ENCODE measurements around the gene INO80E.

The INO80E gene

GRCh38 chr16:30049871-30050270 lies 53.8 kb downstream of the INO80E start:
- Histone ChIP-seq H3K4me2 (ENCODE audit: low read depth, low read length) (no peak overlapping the region), H3K27me3 (replicated peaks; ENCODE audit: insufficient read depth, low read length) (no peaks in the 10 kb centered on the region), H3K9me2 (replicated peaks; ENCODE audit: insufficient read depth, low read length) (no peaks in the 10 kb centered on the region), H2AFZ (ENCODE audit: low read length) (no peak overlapping the region), H3K79me2 (ENCODE audit: low read length) (peaks cover 6% of the 10 kb centered on the region), H3K9ac (ENCODE audit: low read length) (no peak overlapping the region), H3K4me1 (ENCODE audit: low read length) (peaks cover 6% of the 10 kb centered on the region), H3F3A (ENCODE audit: insufficient read depth, low read length) (0 out of 2 replicates have a peak, but pooled peaks cover 3% of the 10 kb centered on the region), H3K4me3 (ENCODE audit: low read length) (no peak overlapping the region), H3K27ac (ENCODE audit: low read length) (no peak overlapping the region), H3K9me3 (replicated peaks; ENCODE audit: insufficient read depth, low read length) (no peaks in the 10 kb centered on the region), H3K36me3 (replicated peaks; ENCODE audit: insufficient read depth, low read length) (no peaks in the 10 kb centered on the region), H4K20me1 (ENCODE audit: insufficient read depth, low read length) (no peaks in the 10 kb centered on the region)
- TF ChIP-seq, protein P1, sequence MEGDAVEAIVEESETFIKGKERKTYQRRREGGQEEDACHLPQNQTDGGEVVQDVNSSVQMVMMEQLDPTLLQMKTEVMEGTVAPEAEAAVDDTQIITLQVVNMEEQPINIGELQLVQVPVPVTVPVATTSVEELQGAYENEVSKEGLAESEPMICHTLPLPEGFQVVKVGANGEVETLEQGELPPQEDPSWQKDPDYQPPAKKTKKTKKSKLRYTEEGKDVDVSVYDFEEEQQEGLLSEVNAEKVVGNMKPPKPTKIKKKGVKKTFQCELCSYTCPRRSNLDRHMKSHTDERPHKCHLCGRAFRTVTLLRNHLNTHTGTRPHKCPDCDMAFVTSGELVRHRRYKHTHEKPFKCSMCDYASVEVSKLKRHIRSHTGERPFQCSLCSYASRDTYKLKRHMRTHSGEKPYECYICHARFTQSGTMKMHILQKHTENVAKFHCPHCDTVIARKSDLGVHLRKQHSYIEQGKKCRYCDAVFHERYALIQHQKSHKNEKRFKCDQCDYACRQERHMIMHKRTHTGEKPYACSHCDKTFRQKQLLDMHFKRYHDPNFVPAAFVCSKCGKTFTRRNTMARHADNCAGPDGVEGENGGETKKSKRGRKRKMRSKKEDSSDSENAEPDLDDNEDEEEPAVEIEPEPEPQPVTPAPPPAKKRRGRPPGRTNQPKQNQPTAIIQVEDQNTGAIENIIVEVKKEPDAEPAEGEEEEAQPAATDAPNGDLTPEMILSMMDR (IDR thresholded peaks at IDR 0.05; ENCODE audit: low read length) = no peak
- no peak for TF ChIP-seq EZH2 (optimal IDR thresholded peaks at IDR 0.05; ENCODE audit: low read depth, low read length)
- TF ChIP-seq EZH2phosphoT487 (IDR thresholded peaks at IDR 0.05; ENCODE audit: low read length) = no peak
- DNase-seq = no peak

GRCh38 chr16:30051518-30051917 lies 55.5 kb downstream of the INO80E start:
- Histone ChIP-seq H3K4me1 (ENCODE audit: low read length) (peaks cover 6% of the 10 kb centered on the region), H2AFZ (ENCODE audit: low read length) (no peak overlapping the region), H4K20me1 (ENCODE audit: insufficient read depth, low read length) (no peaks in the 10 kb centered on the region), H3K9me3 (replicated peaks; ENCODE audit: insufficient read depth, low read length) (no peaks in the 10 kb centered on the region), H3K36me3 (replicated peaks; ENCODE audit: insufficient read depth, low read length) (no peaks in the 10 kb centered on the region), H3K27me3 (replicated peaks; ENCODE audit: insufficient read depth, low read length) (no peaks in the 10 kb centered on the region), H3K27ac (ENCODE audit: low read length) (no peak overlapping the region), H3K9me2 (replicated peaks; ENCODE audit: insufficient read depth, low read length) (no peaks in the 10 kb centered on the region), H3F3A (ENCODE audit: insufficient read depth, low read length) (0 out of 2 replicates have a peak, but pooled peaks cover 3% of the 10 kb centered on the region), H3K79me2 (ENCODE audit: low read length) (peaks cover 6% of the 10 kb centered on the region), H3K9ac (ENCODE audit: low read length) (no peak overlapping the region), H3K4me3 (ENCODE audit: low read length) (no peak overlapping the region), H3K4me2 (ENCODE audit: low read depth, low read length) (no peak overlapping the region)
- no peak for TF ChIP-seq EZH2phosphoT487 (IDR thresholded peaks at IDR 0.05; ENCODE audit: low read length)
- TF ChIP-seq, protein P1 (IDR thresholded peaks at IDR 0.05; ENCODE audit: low read length) = no peak
- TF ChIP-seq EZH2 (optimal IDR thresholded peaks at IDR 0.05; ENCODE audit: low read depth, low read length) = no peak
- no peak for DNase-seq

DNA sequence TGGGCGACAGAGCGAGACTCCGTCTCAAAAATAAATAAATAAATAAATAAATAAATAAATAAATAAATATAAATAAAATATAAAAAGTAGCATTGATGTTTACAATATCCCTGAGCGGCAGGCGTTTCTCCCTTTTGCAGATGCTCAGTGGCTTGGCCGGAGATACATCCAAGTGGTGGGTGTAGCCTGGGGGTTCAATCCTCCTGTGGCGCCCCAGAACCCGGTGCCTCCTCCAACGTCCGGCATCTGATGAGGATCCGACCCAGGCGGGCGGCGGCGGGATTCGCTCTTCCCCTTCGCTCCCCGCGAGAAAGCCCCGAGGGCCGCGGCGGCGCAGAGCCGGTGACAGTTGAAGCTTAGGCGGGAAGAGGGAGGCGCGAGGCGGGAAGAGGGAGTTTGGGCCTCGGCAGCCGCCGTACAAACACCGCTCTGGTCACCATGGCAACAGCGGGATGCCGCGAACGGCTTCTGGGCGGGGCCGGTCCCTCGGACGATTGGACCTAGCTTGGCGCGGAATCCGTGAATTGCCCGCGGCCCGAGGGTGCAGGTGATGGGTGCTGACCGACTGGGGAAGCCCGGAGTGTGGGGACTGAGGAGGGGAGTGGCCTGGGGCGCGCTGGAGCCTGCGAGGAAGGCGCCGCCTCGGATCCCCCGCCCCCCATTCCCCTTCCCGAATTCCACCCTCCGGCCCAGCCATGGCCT lies 56.8 kb downstream of the INO80E start:
- Histone ChIP-seq H3K4me3 (ENCODE audit: low read length) (peak overlapping the region; percentile 93), H3K9ac (ENCODE audit: low read length) (peak overlapping the region; percentile 85), H3K9me2 (replicated peaks; ENCODE audit: insufficient read depth, low read length) (no peaks in the 10 kb centered on the region), H3K27ac (ENCODE audit: low read length) (peak overlapping the region; percentile 52; the same call in 1 of the 2 replicates), H4K20me1 (ENCODE audit: insufficient read depth, low read length) (no peaks in the 10 kb centered on the region), H3F3A (ENCODE audit: insufficient read depth, low read length) (0 out of 2 replicates have a peak, but pooled peaks cover 3% of the 10 kb centered on the region), H3K27me3 (replicated peaks; ENCODE audit: insufficient read depth, low read length) (no peaks in the 10 kb centered on the region), H3K36me3 (replicated peaks; ENCODE audit: insufficient read depth, low read length) (no peaks in the 10 kb centered on the region), H3K4me2 (ENCODE audit: low read depth, low read length) (peak overlapping the region; percentile 99), H3K79me2 (ENCODE audit: low read length) (peaks cover 6% of the 10 kb centered on the region), H3K4me1 (ENCODE audit: low read length) (peaks cover 6% of the 10 kb centered on the region), H2AFZ (ENCODE audit: low read length) (peak overlapping the region; percentile 94), H3K9me3 (replicated peaks; ENCODE audit: insufficient read depth, low read length) (no peaks in the 10 kb centered on the region)
- no peak for TF ChIP-seq EZH2phosphoT487 (IDR thresholded peaks at IDR 0.05; ENCODE audit: low read length)
- TF ChIP-seq, protein P1 (IDR thresholded peaks at IDR 0.05; ENCODE audit: low read length) = no peak
- no peak for TF ChIP-seq EZH2 (optimal IDR thresholded peaks at IDR 0.05; ENCODE audit: low read depth, low read length)
- DNase-seq = peak; percentile 93
